Prostate gland (tissue), 2 donors: ENCODE measurements around the gene E2F2. TPM values are rescaled to one million over a fixed set of nuclear protein-coding genes. Genes with fewer than 3 reads are reported as not detected.

ENCODE experiments used
- DNase-seq: peaks from one replicate; pipeline ENCODE4 v3.0.0-alpha.2; 2019; ENCODE audit warnings: low spot score
- H3K27ac ChIP-seq, 2 donors: fragments of 200-600 bp; sonication (generic); 2 replicates each; pipeline ENCODE4 v1.5.1; 2017 to 2019
- H3K27me3 ChIP-seq: fragments of 200-600 bp; sonication (generic); replicated peaks from 2 replicates; pipeline ENCODE4 v1.5.1; 2019; ENCODE audit not compliant: insufficient read depth
- H3K36me3 ChIP-seq, 2 donors: fragments of 200-600 bp; sonication (generic); 1 replicate in 1 of 2; 2 replicates in 1 of 2; pipeline versions ENCODE4 v1.5.1 to v1.8.1; 2017 to 2019
- H3K4me1 ChIP-seq: fragments of 200-600 bp; sonication (generic); replicated peaks from 2 replicates; pipeline ENCODE4 v1.5.1; 2019
- H3K4me3 ChIP-seq, 2 donors: fragments of 200-600 bp; sonication (generic); 2 replicates each; pipeline ENCODE4 v1.5.1; 2017 to 2019
- H3K9me3 ChIP-seq: fragments of 200-600 bp; sonication (generic); 2 replicates; pipeline ENCODE4 v1.5.1; 2017
- CTCF ChIP-seq, 4 experiments: fragments of 200-600 bp in 2 of 4; fragments of 450-650 bp in 2 of 4; sonication (generic) in 2 of 4; IDR thresholded peaks; 1 replicate in 3 of 4; 2 replicates in 1 of 4; pipeline ENCODE4 v1.5.1; 2016 to 2019; ENCODE audit warnings: antibody characterized with exemption in 4 of 4, mild to moderate bottlenecking in 2 of 4, moderate library complexity in 2 of 4
- POLR2A ChIP-seq: fragments of 450-650 bp; IDR thresholded peaks from one replicate; pipeline ENCODE4 v1.6.1; 2016; ENCODE audit warnings: antibody characterized with exemption, mild to moderate bottlenecking
- POLR2AphosphoS5 ChIP-seq: sonication (generic); formaldehyde crosslinking; IDR thresholded peaks from one replicate; pipeline ENCODE4 v1.6.1; 2017; ENCODE audit warnings: antibody characterized with exemption
- WGBS: methylation state at CpG from one replicate; pipeline ENCODE4 v1.1.5; 2018; 5-methylcytosine and 5-hydroxymethylcytosine counted together
- intact Hi-C: fragments of 100-400 bp; cut with DNase I; formaldehyde crosslinking; loops from one replicate; pipeline ENCODE4 v1.14.2; 2022
- total RNA-seq, 2 donors: library from RNA; depleted of rRNA; stranded (reverse); fragments of >200 nt; gene quantifications; one replicate each; pipeline ENCODE4 v1.1.0, GENCODE V29; 2016

The E2F2 gene
- total RNA-seq, 2 donors from 2014 or later, result 1.0 to 4.1 TPM

DNA sequence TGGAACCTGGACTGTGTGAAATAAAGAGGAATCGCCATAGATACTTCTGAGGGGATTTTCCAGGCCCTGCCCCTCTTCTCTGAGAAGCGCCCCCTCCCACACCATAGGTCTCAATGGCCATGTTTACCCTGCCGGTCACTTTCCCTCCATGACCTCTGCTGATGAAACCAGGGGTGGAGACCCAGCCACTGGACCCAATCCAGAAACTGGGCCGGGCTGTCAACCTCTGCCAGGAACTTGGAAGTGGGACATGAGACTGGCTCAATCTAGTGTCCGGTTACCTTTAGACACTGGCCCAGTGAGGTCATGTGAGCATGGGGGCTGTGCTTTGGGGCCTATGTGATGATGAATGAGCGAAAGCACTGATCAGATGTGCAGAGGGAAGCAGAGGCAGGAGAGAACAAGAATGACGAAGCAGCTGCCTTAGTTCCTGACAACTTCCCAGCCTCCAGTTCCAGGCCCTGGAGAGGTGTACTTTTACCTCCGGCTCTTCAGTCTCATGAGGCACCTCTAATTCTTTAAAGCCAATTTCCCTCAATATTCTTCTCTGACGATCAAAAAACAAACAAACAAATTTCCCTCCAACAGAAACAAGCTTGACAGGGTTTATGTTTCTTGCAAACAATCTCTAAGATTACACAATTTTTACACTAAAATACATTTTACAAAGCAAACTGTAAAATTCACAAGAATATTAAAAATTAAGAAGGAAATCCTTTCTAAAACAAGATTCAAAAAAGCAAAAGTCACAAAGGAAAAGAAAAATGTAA is 52.0 kb downstream of the E2F2 start:
- intact Hi-C loops, result no loop called here
- Histone ChIP-seq H3K27ac (peak overlapping the region; percentile 21 to 24), H3K27me3 (no peaks in the 10 kb centered on the region), H3K9me3 (no peaks in the 10 kb centered on the region), H3K36me3 (no peaks in the 10 kb centered on the region), H3K4me1 (peaks cover 10% of the 10 kb centered on the region), H3K4me3 (no peak overlapping the region)
- 41% methylated on average over 9 of the region's 9 CpGs for WGBS
- peak; percentile 22 for DNase-seq
- TF ChIP-seq POLR2A (no peak), POLR2AphosphoS5 (peak; percentile 27)

DNA sequence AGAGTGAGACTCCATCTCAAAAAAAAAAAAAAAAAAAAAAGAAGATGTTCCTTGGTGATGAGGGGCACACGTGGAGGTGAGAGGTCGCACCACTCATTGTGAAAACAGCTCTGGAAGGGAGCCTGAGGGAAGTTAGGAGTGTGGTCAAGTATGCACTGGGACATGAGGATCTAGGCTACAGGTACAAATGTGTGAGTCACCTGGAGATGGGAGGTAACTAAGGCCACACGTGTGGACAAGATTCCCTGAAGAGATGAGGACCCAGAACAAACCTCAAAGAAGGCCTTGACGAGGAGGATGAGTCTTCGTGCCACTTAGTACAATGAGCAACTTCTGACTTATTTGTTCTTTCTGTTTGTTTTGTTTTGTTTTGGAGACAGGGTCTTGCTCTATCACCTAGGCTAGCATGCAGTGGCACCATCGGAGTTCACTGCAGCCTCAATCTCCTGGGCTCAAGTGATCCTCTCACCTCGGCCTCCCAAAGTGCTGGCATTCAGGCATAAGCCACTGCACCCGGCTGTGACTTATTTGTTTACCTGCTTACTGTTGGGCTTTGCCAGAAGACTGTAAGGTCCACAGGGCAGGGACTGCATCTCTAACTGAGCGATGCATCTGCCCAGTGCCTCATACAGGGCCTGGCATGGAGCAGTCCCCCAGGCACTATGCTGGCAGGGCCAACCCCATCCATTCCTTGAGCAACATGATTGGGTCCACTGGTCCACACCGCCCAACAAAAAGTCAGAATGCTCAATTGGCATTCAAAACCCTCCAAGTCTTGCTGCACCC is 53.5 kb downstream of the E2F2 start:
- Histone ChIP-seq H3K27ac (no peak overlapping the region), H3K9me3 (no peaks in the 10 kb centered on the region), H3K27me3 (no peaks in the 10 kb centered on the region), H3K4me1 (peaks cover 10% of the 10 kb centered on the region), H3K36me3 (no peaks in the 10 kb centered on the region), H3K4me3 (no peak overlapping the region)
- TF ChIP-seq POLR2A (no peak), CTCF (IDR thresholded peaks at IDR 0.05) (no peak), POLR2AphosphoS5 (no peak)
- DNase-seq, result no peak
- intact Hi-C loops, result no loop called here
- WGBS, result 80% methylated on average over 10 of the region's 10 CpGs

GRCh38 chr1:23475641-23476040 is 55.4 kb downstream of the E2F2 start:
- 68% methylated on average over 3 of the region's 3 CpGs for WGBS
- TF ChIP-seq CTCF (IDR thresholded peaks at IDR 0.05) (no peak), POLR2AphosphoS5 (no peak), POLR2A (no peak)
- H3K4me1 ChIP-seq, result peaks cover 14% of the 10 kb centered on the region
- H3K27me3 ChIP-seq, result no peaks in the 10 kb centered on the region
- intact Hi-C loops, result no loop called here
- H3K4me3 ChIP-seq, result no peak overlapping the region
- peak overlapping the region; percentile 41 to 47 for H3K27ac ChIP-seq
- H3K9me3 ChIP-seq, result no peaks in the 10 kb centered on the region
- no peaks in the 10 kb centered on the region for H3K36me3 ChIP-seq
- DNase-seq, result no peak

GRCh38 chr1:23475134-23475628 is 55.9 kb downstream of the E2F2 start:
- H3K27ac ChIP-seq, result peak overlapping the region; percentile 41 to 47
- H3K4me1 ChIP-seq, result peaks cover 14% of the 10 kb centered on the region

More at GRCh38 chr1:23475134-23475628, 55.9 kb downstream of the E2F2 start:
- intact Hi-C loops, result no loop called here
- Histone ChIP-seq H3K27me3 (no peaks in the 10 kb centered on the region), H3K4me3 (no peak overlapping the region), H3K9me3 (no peaks in the 10 kb centered on the region), H3K36me3 (no peaks in the 10 kb centered on the region)
- WGBS, result 41% methylated on average over 6 of the region's 6 CpGs
- DNase-seq, result peak; percentile 59
- peak; percentile 62 for TF ChIP-seq POLR2AphosphoS5
- TF ChIP-seq POLR2A, result no peak
- TF ChIP-seq CTCF (IDR thresholded peaks at IDR 0.05), result no peak
